Left lung (tissue), 10 donors: ENCODE results near the gene C6orf62. TPM values are rescaled to one million over a fixed set of nuclear protein-coding genes. Genes with fewer than 3 reads are reported as not detected.
A peak's percentile ranks its signal among the peaks of the same experiment; 100 is the strongest.

ENCODE experiments used
- ATAC-seq: fragments of 200-7000 bp; cut with Tn5 transposase; one replicate; pipeline ENCODE4 v1.9.1; 2020; ENCODE audit warnings: moderate library complexity
- DNase-seq, 4 donors: peaks; one replicate each; pipeline ENCODE4 v3.0.0-alpha.2; 2013 to 2020
- H3K27ac ChIP-seq, 2 donors: fragments of 200-600 bp; sonication (generic) in 1 of 2; one replicate each; pipeline versions ENCODE4 v1.5.0 to v1.8.0; 2020 to 2021
- H3K27me3 ChIP-seq, 2 donors: fragments of 200-600 bp; sonication (generic) in 1 of 2; one replicate each; pipeline versions ENCODE4 v1.5.0 to v1.8.0; 2020 to 2021
- H3K36me3 ChIP-seq, 2 donors: fragments of 200-600 bp; sonication (generic) in 1 of 2; one replicate each; pipeline versions ENCODE4 v1.5.0 to v1.8.0; 2020 to 2021
- H3K4me1 ChIP-seq, 2 donors: fragments of 200-600 bp; one replicate each; pipeline ENCODE4 v1.8.0; 2021
- H3K4me3 ChIP-seq, 2 donors: fragments of 200-600 bp; sonication (generic) in 1 of 2; one replicate each; pipeline versions ENCODE4 v1.5.0 to v1.8.0; 2020 to 2021; ENCODE audit warnings: mild to moderate bottlenecking in 1 of 2
- H3K9me3 ChIP-seq, 2 donors: fragments of 200-600 bp; sonication (generic) in 1 of 2; one replicate each; pipeline versions ENCODE4 v1.5.0 to v1.8.0; 2020 to 2021
- CTCF ChIP-seq, 2 donors: fragments of 200-600 bp; sonication (generic) in 1 of 2; IDR thresholded peaks; one replicate each; pipeline versions ENCODE4 v1.5.0 to v1.8.0; 2021; ENCODE audit warnings: antibody characterized with exemption in 2 of 2
- intact Hi-C, 2 donors: fragments of 100-400 bp; cut with DNase I; formaldehyde crosslinking; loops; one replicate each; pipeline versions ENCODE4 v1.11.2 to v1.14.2; 2022
- polyA plus RNA-seq, 6 donors: library from polyadenylated mRNA; unstranded; fragments of 120-200 nt; gene quantifications; one replicate each; pipeline ENCODE4 v1.2.1, GENCODE V29; 2013; ENCODE audit not compliant: insufficient read length in 6 of 6
- total RNA-seq, 2 donors: library from RNA; stranded (reverse); fragmentation: NEBNext Ultra II Directional; extraction: Animal tissue kit (Norgen Biotek cat#: 25700); gene quantifications; one replicate each; pipeline ENCODE4 v1.2.1, GENCODE V29; 2021
- donor health status: DM: no; HTN: yes; CAD: no.
- donor health status: DM: no; HTN: no; CAD: no.

C6orf62 gene
- total and polyA plus RNA-seq, 8 donors: 115 to 151 (median 135) TPM

- ATAC-seq (no peak), DNase-seq (no peak)
- Histone ChIP-seq H3K36me3 (peaks cover 0 to 100% of the 10 kb centered on the region in 2 donors), H3K4me1 (peaks cover 15 to 48% of the 10 kb centered on the region in 2 donors), H3K4me3 (no peak overlapping the region), H3K27me3 (no peaks in the 10 kb centered on the region), H3K27ac (no peak overlapping the region), H3K9me3 (no peaks in the 10 kb centered on the region)
- intact Hi-C loops: no loop called here
- no peak for TF ChIP-seq CTCF (IDR thresholded peaks at IDR 0.05)
These were observed 8.2 kb downstream of the C6orf62 start for GRCh38 chr6:24710519-24711303.

GRCh38 chr6:24709014-24709711 lies 9.8 kb downstream of the C6orf62 start:
- ATAC-seq (no peak), DNase-seq (no peak)
- H3K36me3 ChIP-seq: peaks cover 0 to 100% of the 10 kb centered on the region in 2 donors
- H3K9me3 ChIP-seq: no peaks in the 10 kb centered on the region
- H3K4me3 ChIP-seq: no peak overlapping the region
- peaks cover 3 to 34% of the 10 kb centered on the region in 2 donors for H3K4me1 ChIP-seq
- TF ChIP-seq CTCF (IDR thresholded peaks at IDR 0.05): no peak
- H3K27me3 ChIP-seq: no peaks in the 10 kb centered on the region
- intact Hi-C loops: no loop called here
- H3K27ac ChIP-seq: no peak overlapping the region

GRCh38 chr6:24708612-24709011 lies 10.3 kb downstream of the C6orf62 start:
- TF ChIP-seq CTCF (IDR thresholded peaks at IDR 0.05): no peak
- Histone ChIP-seq H3K4me3 (no peak overlapping the region), H3K27me3 (no peaks in the 10 kb centered on the region), H3K36me3 (peaks cover 0 to 100% of the 10 kb centered on the region in 2 donors), H3K27ac (no peak overlapping the region), H3K4me1 (peaks cover 0 to 34% of the 10 kb centered on the region in 2 donors), H3K9me3 (no peaks in the 10 kb centered on the region)
- DNase-seq: no peak
- intact Hi-C loops: no loop called here
- ATAC-seq: no peak

GRCh38 chr6:24704468-24704867 lies 14.5 kb downstream of the C6orf62 start:
- intact Hi-C loops: no loop called here
- TF ChIP-seq CTCF (IDR thresholded peaks at IDR 0.05): no peak
- DNase-seq: no peak
- no peak for ATAC-seq
- no peak overlapping the region for H3K27ac ChIP-seq
- H3K36me3 ChIP-seq: peaks cover 0 to 87% of the 10 kb centered on the region in 2 donors
- no peaks in the 10 kb centered on the region for H3K27me3 ChIP-seq
- H3K4me3 ChIP-seq: no peak overlapping the region
- H3K9me3 ChIP-seq: no peaks in the 10 kb centered on the region
- peaks cover 0 to 16% of the 10 kb centered on the region in 2 donors for H3K4me1 ChIP-seq

- Histone ChIP-seq H3K9me3 (no peaks in the 10 kb centered on the region), H3K4me3 (no peak overlapping the region), H3K27ac (peak overlapping the region in 1 of 2 donors; percentile 11), H3K27me3 (no peaks in the 10 kb centered on the region), H3K4me1 (peaks cover 0 to 16% of the 10 kb centered on the region in 2 donors), H3K36me3 (peaks cover 0 to 70% of the 10 kb centered on the region in 2 donors)
- intact Hi-C loops: no loop called here
- DNase-seq: no peak
- no peak for ATAC-seq
- no peak for TF ChIP-seq CTCF (IDR thresholded peaks at IDR 0.05)
These were observed 16.2 kb downstream of the C6orf62 start for GRCh38 chr6:24702720-24703282.
